Inflammatory macrophage treated with lipopolysaccharide for 4 hours (primary cell): ENCODE results near the gene ZDHHC1.

ENCODE experiments used
- DNase-seq: peaks from one replicate; pipeline ENCODE4 v3.0.0-alpha.2; 2020

Gene ZDHHC1

GRCh38 chr16:67407176-67407787 lies 9.0 kb downstream of the ZDHHC1 start:
- no peak for DNase-seq

- no peak for DNase-seq
Observed at GRCh38 chr16:67406111-67406971, 9.9 kb downstream of the ZDHHC1 start.

GRCh38 chr16:67405336-67405735 lies 10.9 kb downstream of the ZDHHC1 start:
- no peak for DNase-seq

GRCh38 chr16:67404740-67405226 lies 11.5 kb downstream of the ZDHHC1 start:
- no peak for DNase-seq

- DNase-seq: no peak
Observed at GRCh38 chr16:67403976-67404555, 12.2 kb downstream of the ZDHHC1 start.

GRCh38 chr16:67400901-67401300 lies 15.4 kb downstream of the ZDHHC1 start:
- no peak for DNase-seq

GRCh38 chr16:67399749-67400704 lies 16.2 kb downstream of the ZDHHC1 start:
- DNase-seq: no peak

GRCh38 chr16:67399218-67399733 lies 17.0 kb downstream of the ZDHHC1 start:
- peak; percentile 53 for DNase-seq

GRCh38 chr16:67398546-67399217 lies 17.6 kb downstream of the ZDHHC1 start:
- no peak for DNase-seq

GRCh38 chr16:67397812-67398545 lies 18.3 kb downstream of the ZDHHC1 start:
- DNase-seq: no peak

- DNase-seq: no peak
Observed at GRCh38 chr16:67397036-67397801, 19.1 kb downstream of the ZDHHC1 start.

- DNase-seq: peak; percentile 32
Observed at GRCh38 chr16:67396159-67397035, 19.9 kb downstream of the ZDHHC1 start.

GRCh38 chr16:67395458-67396158 lies 20.7 kb downstream of the ZDHHC1 start:
- DNase-seq: peak; percentile 60

- DNase-seq: peak; percentile 26
Observed at GRCh38 chr16:67395105-67395457, 21.2 kb downstream of the ZDHHC1 start.

GRCh38 chr16:67394155-67395104 lies 21.8 kb downstream of the ZDHHC1 start:
- peak; percentile 49 for DNase-seq

- DNase-seq: no peak
Observed at GRCh38 chr16:67393788-67394154, 22.5 kb downstream of the ZDHHC1 start.

GRCh38 chr16:67393111-67393787 lies 23.0 kb downstream of the ZDHHC1 start, which contains the start of gene TPPP3:
TPPP3 (minus strand) TSS chr16:67393498; CDS start chr16:67391111, 2,387 bp downstream.
- DNase-seq: peak; percentile 48
